HG02885 (cell line): ENCODE results near the gene ZC3H13.

Experiments
- ATAC-seq: cut with Tn5 transposase; IDR thresholded peaks from one replicate; pipeline ENCODE4 v1.9.1; 2021; ENCODE audit warnings: mild to moderate bottlenecking; ENCODE audit not compliant: unreplicated experiment, poor library complexity

Gene ZC3H13, protein sequence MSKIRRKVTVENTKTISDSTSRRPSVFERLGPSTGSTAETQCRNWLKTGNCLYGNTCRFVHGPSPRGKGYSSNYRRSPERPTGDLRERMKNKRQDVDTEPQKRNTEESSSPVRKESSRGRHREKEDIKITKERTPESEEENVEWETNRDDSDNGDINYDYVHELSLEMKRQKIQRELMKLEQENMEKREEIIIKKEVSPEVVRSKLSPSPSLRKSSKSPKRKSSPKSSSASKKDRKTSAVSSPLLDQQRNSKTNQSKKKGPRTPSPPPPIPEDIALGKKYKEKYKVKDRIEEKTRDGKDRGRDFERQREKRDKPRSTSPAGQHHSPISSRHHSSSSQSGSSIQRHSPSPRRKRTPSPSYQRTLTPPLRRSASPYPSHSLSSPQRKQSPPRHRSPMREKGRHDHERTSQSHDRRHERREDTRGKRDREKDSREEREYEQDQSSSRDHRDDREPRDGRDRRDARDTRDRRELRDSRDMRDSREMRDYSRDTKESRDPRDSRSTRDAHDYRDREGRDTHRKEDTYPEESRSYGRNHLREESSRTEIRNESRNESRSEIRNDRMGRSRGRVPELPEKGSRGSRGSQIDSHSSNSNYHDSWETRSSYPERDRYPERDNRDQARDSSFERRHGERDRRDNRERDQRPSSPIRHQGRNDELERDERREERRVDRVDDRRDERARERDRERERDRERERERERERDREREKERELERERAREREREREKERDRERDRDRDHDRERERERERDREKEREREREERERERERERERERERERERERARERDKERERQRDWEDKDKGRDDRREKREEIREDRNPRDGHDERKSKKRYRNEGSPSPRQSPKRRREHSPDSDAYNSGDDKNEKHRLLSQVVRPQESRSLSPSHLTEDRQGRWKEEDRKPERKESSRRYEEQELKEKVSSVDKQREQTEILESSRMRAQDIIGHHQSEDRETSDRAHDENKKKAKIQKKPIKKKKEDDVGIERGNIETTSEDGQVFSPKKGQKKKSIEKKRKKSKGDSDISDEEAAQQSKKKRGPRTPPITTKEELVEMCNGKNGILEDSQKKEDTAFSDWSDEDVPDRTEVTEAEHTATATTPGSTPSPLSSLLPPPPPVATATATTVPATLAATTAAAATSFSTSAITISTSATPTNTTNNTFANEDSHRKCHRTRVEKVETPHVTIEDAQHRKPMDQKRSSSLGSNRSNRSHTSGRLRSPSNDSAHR (N-terminal part only)

DNA sequence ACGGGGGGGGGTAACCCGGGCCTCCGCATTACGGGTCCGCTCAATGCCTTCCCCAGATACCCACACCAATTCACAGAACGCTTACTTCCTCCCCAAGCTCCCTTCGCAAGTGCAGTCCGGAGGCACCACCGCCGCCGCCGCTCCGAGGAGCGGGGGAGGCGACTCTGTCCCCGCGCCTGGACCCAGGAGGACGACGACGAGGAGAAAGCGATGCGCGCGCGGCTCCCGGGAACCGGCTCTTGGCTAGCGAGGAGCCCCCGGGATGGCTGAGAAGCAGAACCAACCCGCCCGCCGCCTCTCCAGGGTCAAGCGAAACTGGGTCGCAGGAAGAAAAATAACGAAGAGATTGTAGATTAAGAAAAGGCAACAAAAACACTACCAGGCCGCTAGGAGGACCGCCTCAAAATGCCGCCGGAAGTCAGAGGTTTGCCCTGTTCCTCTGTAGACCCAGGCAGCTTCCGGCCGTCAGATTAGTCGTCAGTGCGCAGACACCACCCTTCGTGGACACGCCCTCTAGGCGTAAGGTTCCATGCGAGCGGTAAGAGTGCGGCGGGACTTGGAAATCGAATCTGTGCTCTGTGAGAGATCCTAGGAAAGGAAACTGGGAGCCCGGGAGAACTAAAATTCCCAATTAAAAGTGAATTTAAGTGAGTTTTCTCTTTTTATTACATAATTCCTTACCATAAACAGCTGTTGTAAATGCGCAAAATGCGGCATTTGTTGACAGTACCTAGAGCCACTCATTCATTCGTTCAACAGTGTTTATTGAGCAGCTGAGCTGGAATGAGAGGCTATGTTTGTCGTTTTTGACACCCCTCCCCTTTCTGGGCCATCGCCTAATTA is at the start of gene ZC3H13:
TSS of gene ZC3H13 (minus strand) at position 428 of the 843 bp plus-strand sequence. CDS start 7,239 bp downstream, outside the sequence.
- ATAC-seq, result peak; percentile 100

DNA sequence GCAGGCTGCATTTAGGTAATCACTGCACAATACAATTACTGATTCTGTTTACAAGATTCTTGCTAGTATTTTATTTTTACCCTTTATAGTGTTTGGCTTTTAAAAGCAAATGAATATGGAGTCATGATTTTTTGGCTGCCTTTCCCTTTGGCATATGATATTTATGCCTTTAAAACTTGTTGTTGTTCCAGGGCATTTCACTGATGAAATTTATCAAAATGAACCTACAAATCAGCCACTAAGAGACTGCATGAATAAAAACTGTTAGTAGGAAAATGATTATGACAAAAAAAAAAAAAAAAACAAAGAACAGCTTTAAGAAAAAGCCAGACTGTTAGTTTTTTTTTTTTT is 49.7 kb upstream of the ZC3H13 start:
- no peak for ATAC-seq

DNA sequence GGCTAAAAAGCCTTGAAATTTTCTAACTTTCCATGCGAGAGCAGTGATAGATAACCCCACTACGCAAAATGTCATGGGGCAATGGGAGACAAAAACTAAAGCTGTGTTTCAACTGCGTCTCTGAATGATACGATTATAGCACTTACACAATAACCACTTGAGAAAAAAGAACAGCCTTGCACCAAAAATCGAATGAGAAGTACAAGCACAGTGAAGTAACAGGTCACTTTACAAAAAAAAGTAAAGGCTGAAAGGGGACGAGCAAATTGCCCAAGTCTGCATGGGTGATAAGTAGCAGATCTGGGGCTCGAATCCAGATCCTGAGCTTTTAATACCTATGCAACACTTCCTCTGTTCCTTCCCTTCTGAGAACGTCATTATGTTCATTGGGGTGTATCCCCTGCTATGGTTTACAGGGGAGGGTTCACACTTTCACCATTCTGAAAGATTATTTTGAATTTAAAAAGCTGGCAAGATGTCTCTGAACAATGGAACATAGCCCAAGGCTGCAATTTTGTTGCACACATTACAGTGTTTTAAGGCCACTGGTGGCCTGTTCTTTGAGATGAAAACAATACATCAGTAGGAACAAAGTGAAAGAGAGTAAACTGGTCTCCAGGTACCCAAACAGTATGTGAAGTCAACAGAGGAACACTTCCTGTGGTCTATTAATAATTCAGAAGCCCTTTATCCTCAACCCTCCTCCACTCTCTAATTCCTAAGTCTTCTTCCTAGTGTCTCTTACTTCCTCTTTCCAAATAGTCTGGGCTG is 49.1 kb upstream of the ZC3H13 start:
- no peak for ATAC-seq

DNA sequence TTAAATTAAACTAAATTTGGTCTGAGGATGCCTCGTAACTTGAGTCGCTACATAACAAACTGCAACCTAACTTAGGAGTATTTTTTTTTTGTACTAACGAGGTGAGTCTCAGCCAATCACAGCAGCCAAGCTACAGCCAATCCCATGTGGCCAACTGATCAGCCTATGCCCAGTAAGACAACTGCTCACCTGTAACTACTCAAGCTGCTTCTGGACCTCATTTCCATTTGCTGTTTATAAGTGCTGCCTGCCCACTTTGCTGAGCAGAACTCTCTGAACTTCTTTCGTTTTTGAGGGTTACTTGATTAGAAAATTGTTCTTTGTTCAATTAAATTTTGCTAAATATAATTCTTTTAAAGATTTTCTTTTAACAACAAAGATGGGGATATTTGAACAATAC is 48.5 kb upstream of the ZC3H13 start:
- ATAC-seq, result no peak

DNA sequence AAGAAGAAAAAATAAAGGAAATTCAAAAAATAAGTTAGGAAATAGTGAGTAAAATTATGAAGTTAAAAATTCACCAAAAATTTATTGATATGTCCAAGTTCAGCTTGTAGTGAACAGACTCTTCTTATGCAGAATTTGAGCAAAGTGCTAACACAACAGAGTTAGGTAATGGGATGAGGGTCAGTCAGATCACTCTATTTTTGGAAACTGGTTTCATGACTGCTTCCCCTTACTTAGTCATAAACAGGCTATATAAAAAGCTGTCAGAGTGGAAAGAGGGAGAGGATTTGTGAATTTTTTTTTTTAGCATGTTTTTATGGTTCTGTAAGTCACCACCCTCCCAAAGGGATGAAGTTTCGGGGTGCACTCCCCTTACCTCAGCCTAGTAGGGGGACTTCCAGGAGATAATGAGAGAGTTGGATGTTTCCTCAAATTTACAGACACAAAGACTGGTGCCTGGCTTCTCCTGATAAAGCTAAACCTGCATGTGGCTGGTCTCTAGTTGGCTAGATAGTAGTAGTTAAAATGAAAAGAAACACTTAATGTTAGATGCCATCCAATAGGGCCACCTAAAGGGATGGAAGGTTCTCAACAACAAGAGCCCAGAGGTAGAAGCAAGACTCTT is 47.8 kb upstream of the ZC3H13 start:
- ATAC-seq, result peak; percentile 63

DNA sequence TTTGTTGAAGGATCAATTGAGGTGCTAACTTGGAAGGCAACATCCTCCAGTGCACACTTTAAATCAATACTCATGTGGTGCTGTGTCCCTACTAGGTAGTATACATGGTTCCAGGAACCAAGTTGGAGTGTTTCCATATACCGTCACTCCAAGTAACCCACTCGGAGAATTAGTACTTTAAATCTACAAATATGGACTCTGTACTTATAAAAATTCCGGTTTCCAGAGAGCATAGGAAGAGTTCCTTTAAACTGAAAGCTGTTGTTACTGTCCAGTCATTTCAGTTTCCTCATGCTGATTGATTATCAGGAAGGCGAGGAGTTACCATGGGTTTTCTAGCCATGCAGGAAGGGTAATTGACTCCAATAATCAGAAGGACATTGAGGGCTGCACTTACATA is 45.1 kb upstream of the ZC3H13 start:
- ATAC-seq, result no peak

DNA sequence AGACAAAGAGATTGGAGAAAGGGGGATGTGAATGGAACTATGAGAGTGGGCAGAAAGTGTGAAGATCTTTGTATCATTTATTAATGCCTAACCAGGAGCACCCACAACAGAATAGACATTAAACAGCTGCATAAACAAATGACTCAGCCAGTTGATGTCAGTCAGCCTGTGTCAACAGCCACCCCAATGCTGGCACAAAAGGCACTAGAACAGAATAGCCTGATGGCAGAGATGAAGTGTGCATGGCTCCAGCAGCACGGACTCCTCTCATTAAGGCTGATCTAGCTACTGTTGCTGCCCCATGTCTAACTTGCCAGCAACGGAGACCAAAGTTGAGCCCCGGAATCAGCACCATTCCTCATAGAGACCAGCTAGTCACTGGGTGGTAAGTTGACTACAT is 44.5 kb upstream of the ZC3H13 start:
- ATAC-seq, result no peak

DNA sequence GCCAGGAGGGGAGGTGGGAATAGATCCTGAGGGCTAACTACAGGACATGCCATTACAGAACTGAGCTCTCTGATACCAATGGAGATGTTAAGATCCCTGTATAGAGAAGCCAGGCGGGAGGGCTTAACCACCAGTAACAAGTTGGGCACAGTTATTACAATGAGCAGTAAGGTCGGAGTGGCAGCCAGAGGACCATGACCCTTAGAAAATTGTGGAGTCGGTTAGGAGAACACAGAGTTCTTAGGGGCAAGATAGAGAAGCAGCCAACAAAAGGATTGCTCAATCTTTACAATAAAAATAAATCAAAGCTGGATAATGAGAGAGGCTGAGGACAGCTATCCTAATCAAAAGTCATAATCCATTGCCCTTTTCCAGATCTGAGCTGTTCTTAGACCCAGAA is 41.9 kb upstream of the ZC3H13 start:
- ATAC-seq, result no peak

DNA sequence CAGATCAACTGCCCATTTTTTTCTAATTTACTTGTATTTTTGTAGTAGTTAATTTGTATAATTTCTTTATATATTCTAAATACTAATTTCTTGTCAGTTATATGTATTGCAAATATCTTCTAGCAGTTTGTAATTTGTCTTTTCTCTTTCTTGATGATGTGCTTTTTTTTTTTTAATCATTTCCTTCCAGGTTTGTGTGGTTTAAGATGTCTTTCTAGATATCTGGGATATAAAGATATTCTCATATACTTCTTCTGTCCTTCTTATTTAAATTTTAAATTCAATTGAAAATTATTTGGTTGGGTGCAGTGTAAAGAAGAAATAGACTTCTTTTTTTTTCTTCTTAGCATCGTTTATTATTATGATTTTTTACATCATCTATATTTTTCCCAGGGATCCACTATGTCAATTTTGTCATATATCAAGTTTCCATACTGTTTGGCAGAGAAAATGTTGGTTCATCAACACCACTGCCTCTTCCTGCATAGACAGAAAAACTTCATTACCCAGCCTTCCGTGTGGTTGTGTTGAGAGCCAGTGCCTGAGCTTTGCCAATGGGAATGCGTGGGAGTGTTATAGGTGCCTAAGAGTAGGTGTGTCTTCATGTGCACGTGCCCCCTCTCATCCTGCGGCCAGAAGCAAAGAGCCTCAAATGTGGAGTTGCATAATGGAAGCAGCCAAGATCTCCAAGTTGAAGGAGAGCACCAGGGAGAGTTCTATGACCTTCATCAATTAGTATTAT is 36.4 kb upstream of the ZC3H13 start:
- ATAC-seq, result no peak

DNA sequence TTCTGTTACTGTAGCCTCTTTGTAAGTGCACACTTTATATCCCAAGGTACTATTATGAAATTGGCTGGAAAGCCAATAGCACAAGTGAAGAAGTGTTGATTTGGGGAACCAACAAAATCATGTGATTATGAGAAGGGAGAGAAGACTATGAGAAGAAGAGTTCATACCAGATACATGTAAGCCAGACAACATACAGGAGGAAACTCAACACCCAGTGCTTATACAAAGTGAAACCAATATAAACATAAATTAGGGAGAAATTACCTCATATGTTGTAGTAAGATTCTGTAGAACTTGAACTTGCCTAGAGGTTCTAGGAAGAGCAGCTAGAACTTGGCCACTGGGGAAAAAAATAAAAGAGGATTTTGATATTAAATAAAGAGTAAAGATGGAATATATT is 34.9 kb upstream of the ZC3H13 start:
- ATAC-seq, result no peak

DNA sequence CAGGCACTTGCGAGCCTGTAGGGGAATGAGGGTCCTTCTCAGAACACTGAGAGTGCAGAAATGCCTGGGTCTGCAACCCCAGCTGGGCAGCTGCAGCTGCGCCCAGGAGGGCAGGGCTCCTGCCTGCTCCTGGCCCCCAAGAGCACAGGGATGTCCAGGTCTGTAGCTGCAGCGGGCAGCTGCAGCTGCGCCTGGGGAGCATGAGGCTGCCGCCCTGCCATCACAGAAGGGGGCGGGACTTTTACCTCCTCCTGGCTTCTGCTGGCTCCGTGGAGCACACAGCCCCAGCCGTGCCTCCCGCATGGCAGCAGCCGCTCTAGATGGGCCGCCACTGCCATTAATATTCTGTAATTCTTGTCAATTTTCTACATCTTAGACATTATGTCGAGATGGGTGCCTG is 34.4 kb upstream of the ZC3H13 start:
- no peak for ATAC-seq

DNA sequence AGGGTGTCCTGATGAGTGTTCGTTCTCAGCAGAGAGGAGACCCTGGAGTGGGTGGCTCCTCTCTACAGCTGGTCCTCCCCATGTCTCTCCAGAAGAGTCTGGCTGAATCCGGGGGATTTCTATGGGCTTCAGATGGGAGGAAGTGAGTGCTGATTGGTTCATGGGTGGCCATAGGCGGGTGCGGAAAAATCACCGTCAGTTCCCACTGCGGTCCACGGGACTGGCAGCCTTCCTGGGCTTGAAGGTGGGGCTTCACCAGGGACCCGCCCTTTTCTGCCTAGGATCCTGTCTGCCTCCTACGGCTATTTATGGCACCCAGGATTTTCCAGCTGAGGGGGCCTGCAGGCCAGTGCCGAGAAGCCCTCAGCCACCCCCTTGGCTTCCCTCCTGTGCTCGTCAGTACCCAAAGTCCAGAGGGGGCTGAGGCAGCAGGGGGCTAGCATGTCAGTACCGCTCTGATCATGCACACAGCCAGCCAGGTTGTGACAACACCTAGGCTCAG is 33.9 kb upstream of the ZC3H13 start:
- no peak for ATAC-seq

DNA sequence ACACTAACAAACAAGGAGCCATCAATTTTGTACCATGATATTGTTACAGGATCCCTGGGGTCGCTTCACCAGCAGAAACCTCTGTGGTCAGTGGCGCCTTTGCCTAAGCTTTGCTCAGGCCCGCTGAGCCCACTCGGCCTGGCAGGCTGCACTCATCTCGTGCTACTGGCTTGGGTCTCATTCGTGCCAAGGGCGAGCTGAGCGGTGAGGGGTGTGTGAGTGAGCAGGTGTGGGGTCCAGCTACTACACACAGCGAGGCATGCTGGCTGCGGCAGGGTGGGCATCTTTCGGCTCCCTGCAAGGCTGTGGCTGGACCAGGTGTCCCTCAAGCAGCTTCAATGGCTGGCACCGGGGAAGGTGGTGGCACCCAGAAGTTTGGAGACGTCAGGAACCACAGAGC is 33.2 kb upstream of the ZC3H13 start:
- no peak for ATAC-seq

DNA sequence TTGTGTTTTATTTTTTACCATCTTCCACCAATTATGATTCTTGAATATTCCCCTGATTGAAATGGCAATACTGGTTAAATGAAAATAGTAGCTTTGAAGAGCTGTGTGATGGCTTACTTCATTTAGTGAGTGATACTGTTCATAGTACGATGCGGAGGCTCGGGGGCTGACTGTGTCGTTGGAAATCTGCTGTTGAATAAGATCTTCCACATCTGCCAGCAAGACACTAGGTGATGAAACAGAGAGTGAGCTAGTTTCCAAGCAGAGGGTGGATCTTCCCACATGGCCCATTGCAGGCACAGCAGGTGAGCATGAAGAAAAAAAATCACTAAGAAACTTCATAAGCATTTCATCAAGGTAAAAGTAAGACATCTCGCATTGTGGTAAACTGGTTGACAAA is 29.8 kb upstream of the ZC3H13 start:
- no peak for ATAC-seq

DNA sequence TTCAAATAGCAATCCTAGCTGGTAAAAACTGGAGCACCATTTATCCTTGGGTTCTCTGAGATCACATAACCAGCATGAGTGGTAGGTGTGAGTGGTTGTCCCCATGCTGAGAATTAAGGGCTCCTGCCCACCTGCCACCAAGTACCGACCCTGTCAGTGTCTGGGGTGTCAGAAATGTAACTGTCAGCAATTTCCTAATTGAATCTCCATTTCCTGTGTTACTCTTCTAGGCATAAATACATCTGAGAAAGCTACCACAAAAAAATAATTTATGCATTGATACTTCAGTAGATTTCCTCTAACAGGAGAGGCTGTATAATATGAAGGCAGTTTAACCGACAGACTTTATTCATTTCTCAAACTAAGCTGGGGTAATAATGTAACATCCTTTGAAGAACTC is 27.2 kb upstream of the ZC3H13 start:
- ATAC-seq, result no peak

DNA sequence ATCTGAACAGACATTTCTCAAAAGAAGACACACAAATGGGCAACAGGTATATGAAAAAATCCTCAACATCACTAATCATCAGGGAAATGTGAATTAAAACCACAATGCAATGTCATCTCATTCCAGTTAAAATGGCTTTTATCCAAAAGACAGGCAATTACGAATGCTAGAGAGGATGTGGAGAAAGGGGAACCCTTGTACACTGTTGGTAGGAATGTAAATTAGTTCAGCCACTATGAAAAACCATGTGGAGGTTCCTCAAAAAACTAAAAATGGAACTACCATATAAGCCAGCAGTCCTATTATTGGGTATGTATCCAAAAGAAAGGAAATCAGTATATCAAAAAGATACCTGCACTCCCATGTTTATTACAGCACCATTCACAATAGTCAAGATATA is 24.7 kb upstream of the ZC3H13 start:
- ATAC-seq, result no peak

DNA sequence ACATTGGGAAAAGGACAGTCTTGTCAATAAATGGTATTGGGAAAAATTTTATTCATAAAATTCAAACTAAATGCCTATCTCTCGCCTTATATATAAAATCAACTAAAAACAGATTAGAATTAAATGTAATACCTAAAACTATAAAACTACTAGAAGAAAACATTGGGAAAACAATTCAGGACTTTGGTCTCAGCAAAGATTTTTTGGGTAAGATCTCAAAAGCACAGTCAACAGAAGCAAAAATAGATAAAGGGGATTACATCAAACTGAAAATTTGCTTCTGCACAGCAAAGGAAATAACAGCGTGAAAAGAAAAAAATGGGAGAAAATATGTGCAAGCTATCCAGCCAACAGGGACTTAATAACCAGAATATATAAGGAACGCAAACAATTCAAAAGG is 24.3 kb upstream of the ZC3H13 start:
- ATAC-seq, result no peak

DNA sequence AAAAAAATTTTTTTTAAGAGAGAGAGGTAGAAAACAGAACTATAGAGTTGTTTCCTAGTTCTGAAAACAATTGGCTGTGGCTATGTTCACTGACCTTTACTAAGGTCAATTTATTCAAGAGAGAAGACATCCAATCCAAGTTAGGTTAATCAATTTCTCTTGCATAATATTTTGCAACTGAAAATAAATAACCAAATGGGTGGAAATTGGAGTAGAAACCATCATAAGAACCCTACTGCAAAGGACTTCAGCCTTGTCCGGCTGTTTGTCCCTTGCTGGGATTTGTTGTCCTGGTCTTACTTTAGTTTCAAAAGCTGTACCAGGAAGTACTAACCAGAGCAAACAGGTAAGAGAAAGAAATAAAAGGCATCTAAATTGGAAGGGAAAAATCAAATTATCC is 23.3 kb upstream of the ZC3H13 start:
- ATAC-seq, result no peak
